Measurements from ENCODE around the gene WEE1. TPM values are rescaled to one million over a fixed set of nuclear protein-coding genes. Genes with fewer than 3 reads are reported as not detected.

WEE1 gene
- total and polyA plus RNA-seq, 7 donors, result 4.2 to 58.6 (median 8.2) TPM

DNA sequence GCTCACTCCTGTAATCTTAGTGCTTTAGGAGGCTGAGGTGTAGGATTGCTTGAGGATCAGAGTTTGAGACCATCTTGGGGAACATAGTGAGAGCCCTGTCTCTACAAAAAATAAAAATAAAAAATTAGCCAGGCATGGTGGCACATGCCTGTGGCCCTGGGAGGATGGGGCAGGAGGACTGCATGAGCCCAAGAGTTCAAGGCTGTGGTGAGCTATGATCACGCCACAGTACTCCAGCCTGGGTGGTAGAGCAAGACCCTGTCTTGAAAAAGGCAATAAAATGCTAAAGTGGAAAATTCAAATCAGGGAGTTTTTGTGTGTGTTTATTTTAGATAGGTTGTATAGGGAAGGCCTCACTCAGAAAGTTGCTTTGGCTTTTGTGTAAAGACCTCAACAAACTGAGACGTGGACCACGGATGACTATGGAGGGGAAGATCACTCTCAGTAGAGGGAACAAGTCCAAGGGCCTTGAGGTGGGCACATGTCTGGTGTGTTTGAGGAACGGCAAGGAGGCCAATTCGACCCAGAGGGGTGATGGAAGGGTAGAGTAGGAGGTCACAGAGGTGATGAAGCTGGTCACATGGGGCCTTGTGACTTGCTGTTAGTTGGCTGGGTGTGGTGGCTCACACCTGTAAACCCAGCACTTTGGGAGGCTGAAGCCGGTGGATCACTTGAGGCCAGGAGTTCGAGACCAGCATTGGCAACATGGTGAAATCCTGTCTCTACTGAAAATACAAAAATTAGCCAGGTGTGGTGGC, 35.7 kb downstream of the WEE1 start:
- intact Hi-C loops (cut with DNase I), result no loop called here
- TF ChIP-seq, protein P1, sequence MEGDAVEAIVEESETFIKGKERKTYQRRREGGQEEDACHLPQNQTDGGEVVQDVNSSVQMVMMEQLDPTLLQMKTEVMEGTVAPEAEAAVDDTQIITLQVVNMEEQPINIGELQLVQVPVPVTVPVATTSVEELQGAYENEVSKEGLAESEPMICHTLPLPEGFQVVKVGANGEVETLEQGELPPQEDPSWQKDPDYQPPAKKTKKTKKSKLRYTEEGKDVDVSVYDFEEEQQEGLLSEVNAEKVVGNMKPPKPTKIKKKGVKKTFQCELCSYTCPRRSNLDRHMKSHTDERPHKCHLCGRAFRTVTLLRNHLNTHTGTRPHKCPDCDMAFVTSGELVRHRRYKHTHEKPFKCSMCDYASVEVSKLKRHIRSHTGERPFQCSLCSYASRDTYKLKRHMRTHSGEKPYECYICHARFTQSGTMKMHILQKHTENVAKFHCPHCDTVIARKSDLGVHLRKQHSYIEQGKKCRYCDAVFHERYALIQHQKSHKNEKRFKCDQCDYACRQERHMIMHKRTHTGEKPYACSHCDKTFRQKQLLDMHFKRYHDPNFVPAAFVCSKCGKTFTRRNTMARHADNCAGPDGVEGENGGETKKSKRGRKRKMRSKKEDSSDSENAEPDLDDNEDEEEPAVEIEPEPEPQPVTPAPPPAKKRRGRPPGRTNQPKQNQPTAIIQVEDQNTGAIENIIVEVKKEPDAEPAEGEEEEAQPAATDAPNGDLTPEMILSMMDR (IDR thresholded peaks at IDR 0.05), result no peak
- no peak for ATAC-seq

DNA sequence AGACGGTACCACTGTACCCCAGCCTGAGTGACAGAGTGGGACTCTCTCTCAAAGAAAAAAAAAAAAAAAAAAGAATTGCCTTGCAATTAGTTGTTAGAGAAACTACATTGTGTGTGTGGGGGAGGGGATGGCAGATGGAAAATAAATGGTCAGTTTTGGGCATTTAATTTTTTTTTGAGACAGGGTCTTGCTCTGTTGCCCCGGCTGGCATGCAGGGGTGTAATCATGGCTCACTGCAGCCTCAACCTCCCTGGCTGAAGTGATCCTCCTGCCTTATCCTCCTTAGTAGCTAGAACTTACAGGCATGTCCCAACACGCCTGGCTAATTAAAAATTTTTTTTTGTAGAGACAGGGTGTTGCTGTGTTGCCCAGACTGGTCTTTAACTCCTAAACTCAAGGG, 36.4 kb downstream of the WEE1 start:
- 91 to 96% (median 95%) methylated on average over 3 of the region's 3 CpGs for WGBS, 3 donors

More for the DNA sequence above, 35.7 kb downstream of the WEE1 start:
- Histone ChIP-seq H3K27ac (no peak overlapping the region), H3K4me1 (no peaks in the 10 kb centered on the region), H3K36me3 (ENCODE audit: insufficient read depth in 1 of 2, low read depth in 1 of 2) (no peaks in the 10 kb centered on the region), H3K4me3 (no peak overlapping the region), H3K9me3 (no peaks in the 10 kb centered on the region), H3K27me3 (ENCODE audit: insufficient read depth in 3 of 3, low read length in 2 of 3) (no peaks in the 10 kb centered on the region)
- WGBS, 3 donors, result 94 to 98% (median 96%) methylated on average over 7 of the region's 7 CpGs
- DNase-seq, result no peak

DNA sequence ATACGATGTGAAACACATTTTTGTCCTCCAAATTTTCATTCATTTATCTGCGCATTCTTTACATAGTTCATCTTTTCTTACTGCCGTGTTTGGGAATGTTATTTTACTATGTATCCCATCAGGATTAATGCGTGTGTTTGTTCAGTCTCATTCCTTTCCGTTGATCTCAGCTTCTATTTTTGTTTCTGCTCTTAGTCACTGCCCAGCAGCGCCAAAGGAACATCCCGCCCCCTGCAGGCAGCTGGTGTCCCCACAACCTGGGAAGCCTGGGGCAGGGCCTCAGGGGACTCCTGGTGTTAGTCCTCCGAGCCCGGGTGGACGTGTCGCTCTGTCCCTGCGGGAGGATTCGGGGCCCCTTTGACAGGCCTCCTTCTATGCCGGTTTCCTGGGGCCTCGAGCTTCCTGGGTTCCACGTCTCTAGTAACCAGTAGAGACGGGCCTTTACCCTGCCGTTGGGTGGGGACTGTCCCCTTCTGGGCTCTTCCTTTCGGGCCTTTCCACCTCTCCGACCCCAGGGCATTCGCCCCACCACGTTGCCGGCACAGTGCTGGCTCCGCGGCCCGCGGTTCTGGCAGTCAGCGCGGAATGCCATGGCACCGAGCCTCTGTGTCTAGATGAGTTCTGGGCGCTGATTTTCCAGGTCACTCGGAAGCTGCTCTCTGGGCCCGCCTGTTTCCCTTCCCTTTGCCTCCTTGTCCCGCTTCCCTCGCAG, 39.8 kb downstream of the WEE1 start:
- intact Hi-C loops (cut with DNase I), result loop anchor here (2.0 to 10.0 kb wide), 5 partner anchors 38 to 144 kb away; partner anchors contain the start of genes SWAP70 (in 1 of the 2) and WEE1 (in 1 of the 2)
- DNase-seq (peak; percentile 93 to 97), ATAC-seq (peak; percentile 93 to 96 (median 96))
- H3K27me3 ChIP-seq (ENCODE audit: insufficient read depth in 3 of 3, low read length in 2 of 3), result no peaks in the 10 kb centered on the region
- peak overlapping the region; percentile 62 for H3K4me3 ChIP-seq
- WGBS, 3 donors, result 0 to 1% (median 1%) methylated on average over 35 of the region's 35 CpGs
- H3K4me1 ChIP-seq, result peaks cover 5% of the 10 kb centered on the region
- TF ChIP-seq, protein P1 (IDR thresholded peaks at IDR 0.05), result peak; percentile 87
- peak overlapping the region; percentile 94 for H3K27ac ChIP-seq
- no peaks in the 10 kb centered on the region for H3K36me3 ChIP-seq (ENCODE audit: insufficient read depth in 1 of 2, low read depth in 1 of 2)
- no peaks in the 10 kb centered on the region for H3K9me3 ChIP-seq

More for the DNA sequence above, 36.4 kb downstream of the WEE1 start:
- H3K4me1 ChIP-seq, result no peaks in the 10 kb centered on the region
- DNase-seq (no peak), ATAC-seq (no peak)
- H3K36me3 ChIP-seq (ENCODE audit: insufficient read depth in 1 of 2, low read depth in 1 of 2), result no peaks in the 10 kb centered on the region
- TF ChIP-seq, protein P1 (IDR thresholded peaks at IDR 0.05), result no peak
- no peaks in the 10 kb centered on the region for H3K9me3 ChIP-seq
- H3K4me3 ChIP-seq, result no peak overlapping the region
- no peaks in the 10 kb centered on the region for H3K27me3 ChIP-seq (ENCODE audit: insufficient read depth in 3 of 3, low read length in 2 of 3)
- intact Hi-C loops (cut with DNase I), result loop anchor here (5.0 to 10.0 kb wide), 4 partner anchors 38 to 147 kb away; partner anchors contain the start of genes SWAP70 (in 1 of the 2) and WEE1 (in 1 of the 2)
- no peak overlapping the region for H3K27ac ChIP-seq

DNA sequence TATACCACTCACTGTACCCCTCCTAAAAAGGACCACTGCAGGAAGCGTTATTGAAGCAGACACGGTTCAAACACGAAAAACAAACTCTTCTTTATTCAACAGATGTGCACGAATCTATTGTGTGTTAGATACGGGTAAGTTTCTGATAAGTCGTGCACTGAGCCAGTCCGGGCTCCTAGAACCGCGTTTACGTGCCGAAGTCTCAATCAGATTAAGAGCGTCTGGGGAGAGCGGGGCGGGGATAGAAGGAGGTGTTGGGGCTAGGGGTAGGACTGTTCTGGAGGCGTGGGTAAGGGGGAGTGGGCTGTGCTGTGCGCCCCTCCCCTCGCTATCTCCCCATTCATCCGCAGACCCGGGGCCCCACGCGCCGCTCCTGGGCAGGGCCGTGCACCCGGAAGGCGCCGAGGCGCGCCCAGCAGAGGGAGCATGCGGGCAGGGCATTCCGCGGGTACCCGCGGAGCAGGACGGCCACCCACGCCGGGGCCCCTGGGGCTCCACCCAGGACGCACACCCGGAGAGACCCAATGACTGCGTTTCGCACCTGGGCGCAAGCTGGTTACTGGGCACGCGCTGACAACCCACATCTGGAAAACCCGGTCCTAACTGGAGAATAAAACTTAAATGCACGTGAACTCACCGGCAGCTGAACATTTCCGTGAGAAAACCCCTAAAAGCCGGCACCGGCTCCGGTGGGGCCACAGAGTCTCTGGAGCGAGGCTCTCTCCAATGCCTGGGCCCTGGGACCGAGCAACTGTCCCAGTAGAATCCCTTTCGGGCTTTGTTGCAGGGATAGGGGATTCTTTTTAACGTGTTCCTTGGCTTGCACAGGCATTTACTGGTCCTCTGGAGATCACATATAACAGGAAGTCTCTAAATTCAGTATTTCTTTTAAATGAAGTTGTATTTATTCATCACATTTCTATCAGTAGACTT, 40.6 kb downstream of the WEE1 start:
- TF ChIP-seq, protein P1 (IDR thresholded peaks at IDR 0.05), result peak; percentile 71
- ATAC-seq (peak; percentile 78 to 88 (median 85)), DNase-seq (peak; percentile 84 to 90)
- Histone ChIP-seq H3K4me1 (peaks cover 6% of the 10 kb centered on the region), H3K27me3 (ENCODE audit: insufficient read depth in 3 of 3, low read length in 2 of 3) (no peaks in the 10 kb centered on the region), H3K4me3 (peak overlapping the region; percentile 62), H3K36me3 (ENCODE audit: insufficient read depth in 1 of 2, low read depth in 1 of 2) (no peaks in the 10 kb centered on the region), H3K9me3 (no peaks in the 10 kb centered on the region), H3K27ac (peak overlapping the region; percentile 94)
- WGBS, 3 donors, result 1 to 4% (median 2%) methylated on average over 44 to 54 of the region's 54 CpGs
- intact Hi-C loops (cut with DNase I), result loop anchor here (2.0 to 10.0 kb wide), 5 partner anchors 39 to 143 kb away; partner anchors contain the start of genes SWAP70 (in 1 of the 2) and WEE1 (in 1 of the 2)
